Rectal smooth muscle tissue (tissue), 1 donor: ENCODE data around the gene PMAIP1.

Experiments
- H3K27ac ChIP-seq: one replicate; pipeline ENCODE4 v1.7.0; 2013; ENCODE audit warnings: low read depth, low read length, inconsistent platforms
- H3K27me3 ChIP-seq: one replicate; pipeline ENCODE4 v1.7.0; 2013; ENCODE audit warnings: low read length; ENCODE audit not compliant: control insufficient read depth, insufficient read depth
- H3K36me3 ChIP-seq: one replicate; pipeline ENCODE4 v1.7.0; 2013; ENCODE audit warnings: low read length; ENCODE audit not compliant: control insufficient read depth, insufficient read depth
- H3K4me1 ChIP-seq: one replicate; pipeline ENCODE4 v1.7.0; 2013; ENCODE audit warnings: low read length; ENCODE audit not compliant: control insufficient read depth, insufficient read depth
- H3K4me3 ChIP-seq: one replicate; pipeline ENCODE4 v1.7.0; 2013; ENCODE audit warnings: low read length
- H3K9ac ChIP-seq: one replicate; pipeline ENCODE4 v1.7.0; 2013; ENCODE audit warnings: low read length

Gene PMAIP1

GRCh38 chr18:59908799-59909198, 9.0 kb downstream of the PMAIP1 start:
- Histone ChIP-seq H3K9ac (no peak overlapping the region), H3K4me3 (no peak overlapping the region), H3K27me3 (no peaks in the 10 kb centered on the region), H3K4me1 (no peaks in the 10 kb centered on the region), H3K36me3 (no peaks in the 10 kb centered on the region), H3K27ac (no peak overlapping the region)

GRCh38 chr18:59909289-59910036, 9.7 kb downstream of the PMAIP1 start:
- no peaks in the 10 kb centered on the region for H3K4me1 ChIP-seq
- no peaks in the 10 kb centered on the region for H3K27me3 ChIP-seq
- H3K36me3 ChIP-seq: no peaks in the 10 kb centered on the region
- H3K4me3 ChIP-seq: no peak overlapping the region
- H3K27ac ChIP-seq: no peak overlapping the region
- no peak overlapping the region for H3K9ac ChIP-seq

DNA sequence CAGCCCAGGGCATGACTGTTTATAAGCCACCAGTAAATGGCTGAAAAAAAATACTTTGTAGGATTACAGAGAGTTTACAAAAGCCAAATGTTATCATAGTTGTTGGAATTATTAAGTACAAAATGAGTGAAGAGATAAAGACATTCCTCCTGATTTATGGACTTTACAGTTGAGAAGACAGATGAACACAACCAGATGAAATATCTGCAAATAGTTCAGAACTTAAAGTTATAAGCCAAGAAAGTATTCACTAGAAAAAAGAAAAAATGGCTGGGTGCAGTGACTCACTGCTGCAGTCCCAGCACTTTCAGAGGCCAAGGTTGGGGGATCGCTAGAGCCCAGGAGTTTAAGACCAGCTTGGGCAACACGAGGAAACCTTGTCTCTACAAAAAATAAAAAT, 11.2 kb downstream of the PMAIP1 start:
- no peaks in the 10 kb centered on the region for H3K4me1 ChIP-seq
- no peak overlapping the region for H3K27ac ChIP-seq

DNA sequence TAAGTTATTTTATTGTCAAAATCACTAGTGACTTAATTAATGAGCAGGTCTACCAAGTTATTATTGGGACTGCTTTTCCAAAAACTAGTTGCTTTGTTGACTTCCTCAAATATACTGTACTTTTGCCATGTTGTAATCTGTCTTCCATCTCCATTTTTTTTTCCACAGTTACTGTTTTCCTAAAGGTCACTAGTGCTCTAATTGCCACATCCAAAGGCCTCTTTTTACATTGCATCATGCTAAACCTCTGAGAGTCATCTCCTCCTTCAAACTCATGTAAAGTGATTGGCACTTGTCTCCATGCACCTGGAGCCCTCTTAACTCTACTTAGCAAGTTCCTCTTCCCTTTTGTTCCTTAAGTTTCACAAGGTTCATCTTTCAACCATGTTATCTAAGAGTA, 11.8 kb downstream of the PMAIP1 start:
- H3K36me3 ChIP-seq: no peaks in the 10 kb centered on the region
- no peak overlapping the region for H3K9ac ChIP-seq
- H3K4me1 ChIP-seq: no peaks in the 10 kb centered on the region
- no peak overlapping the region for H3K4me3 ChIP-seq
- no peak overlapping the region for H3K27ac ChIP-seq
- no peaks in the 10 kb centered on the region for H3K27me3 ChIP-seq

More for the DNA sequence above, 11.2 kb downstream of the PMAIP1 start:
- Histone ChIP-seq H3K27me3 (no peaks in the 10 kb centered on the region), H3K4me3 (no peak overlapping the region), H3K9ac (no peak overlapping the region), H3K36me3 (no peaks in the 10 kb centered on the region)

DNA sequence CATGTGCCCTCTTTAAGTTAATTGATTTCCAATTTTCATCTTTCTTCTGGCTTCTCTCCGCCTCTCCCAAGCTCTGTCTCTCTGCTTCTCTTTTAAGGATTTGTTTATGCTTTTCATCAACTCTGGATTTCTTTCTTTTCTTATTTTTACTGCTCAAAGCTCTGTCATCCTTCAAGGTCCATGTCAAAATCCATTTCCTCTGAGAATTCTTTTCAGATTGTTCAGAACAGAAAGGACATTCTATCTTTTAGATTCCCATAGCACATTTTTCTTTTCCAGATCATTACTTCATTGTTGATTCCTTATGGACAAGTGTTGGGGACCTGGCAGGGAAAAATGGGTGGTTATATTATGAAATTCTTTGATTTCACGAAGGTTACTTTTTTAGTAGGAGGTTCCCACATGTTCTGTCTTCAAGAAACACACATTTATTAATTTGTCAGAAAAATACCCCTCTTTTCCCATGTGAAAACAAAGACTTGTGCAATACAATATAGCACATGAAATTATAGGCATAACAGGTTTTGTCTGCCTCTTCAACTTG, 12.3 kb downstream of the PMAIP1 start:
- no peaks in the 10 kb centered on the region for H3K36me3 ChIP-seq
- no peaks in the 10 kb centered on the region for H3K27me3 ChIP-seq
- H3K4me1 ChIP-seq: no peaks in the 10 kb centered on the region
- no peak overlapping the region for H3K27ac ChIP-seq
- no peak overlapping the region for H3K4me3 ChIP-seq
- H3K9ac ChIP-seq: no peak overlapping the region

- Histone ChIP-seq H3K36me3 (no peaks in the 10 kb centered on the region), H3K27ac (no peak overlapping the region), H3K9ac (no peak overlapping the region), H3K4me1 (no peaks in the 10 kb centered on the region), H3K27me3 (no peaks in the 10 kb centered on the region), H3K4me3 (no peak overlapping the region)
These were observed 15.8 kb downstream of the PMAIP1 start for GRCh38 chr18:59915606-59916005.

- no peak overlapping the region for H3K9ac ChIP-seq
These were observed 16.9 kb downstream of the PMAIP1 start for GRCh38 chr18:59916746-59917145.

DNA sequence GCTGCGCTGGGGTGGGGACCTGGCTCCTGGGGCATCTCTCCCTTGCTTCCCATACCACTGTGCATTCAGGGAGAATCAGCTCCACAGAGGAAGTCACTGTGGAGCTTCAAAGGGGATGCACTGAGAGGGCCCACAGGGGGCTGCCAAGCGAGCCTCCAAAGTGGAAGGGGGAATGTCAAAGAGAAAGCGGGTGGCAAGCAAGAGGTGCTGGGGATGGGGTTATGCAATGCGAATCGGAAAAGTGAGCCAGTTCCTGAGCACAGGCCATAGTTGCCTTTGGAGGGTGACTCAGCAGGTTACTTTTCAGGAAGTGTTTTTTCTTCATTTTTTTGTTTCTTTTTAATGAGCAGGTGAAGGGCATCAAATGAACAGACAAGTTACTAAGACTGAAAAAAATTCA, 17.6 kb downstream of the PMAIP1 start:
- Histone ChIP-seq H3K27ac (no peak overlapping the region), H3K27me3 (no peaks in the 10 kb centered on the region), H3K4me3 (no peak overlapping the region), H3K9ac (no peak overlapping the region), H3K36me3 (no peaks in the 10 kb centered on the region), H3K4me1 (no peaks in the 10 kb centered on the region)

More at GRCh38 chr18:59916746-59917145, 16.9 kb downstream of the PMAIP1 start:
- Histone ChIP-seq H3K27me3 (no peaks in the 10 kb centered on the region), H3K27ac (no peak overlapping the region), H3K4me3 (no peak overlapping the region), H3K36me3 (no peaks in the 10 kb centered on the region), H3K4me1 (no peaks in the 10 kb centered on the region)

DNA sequence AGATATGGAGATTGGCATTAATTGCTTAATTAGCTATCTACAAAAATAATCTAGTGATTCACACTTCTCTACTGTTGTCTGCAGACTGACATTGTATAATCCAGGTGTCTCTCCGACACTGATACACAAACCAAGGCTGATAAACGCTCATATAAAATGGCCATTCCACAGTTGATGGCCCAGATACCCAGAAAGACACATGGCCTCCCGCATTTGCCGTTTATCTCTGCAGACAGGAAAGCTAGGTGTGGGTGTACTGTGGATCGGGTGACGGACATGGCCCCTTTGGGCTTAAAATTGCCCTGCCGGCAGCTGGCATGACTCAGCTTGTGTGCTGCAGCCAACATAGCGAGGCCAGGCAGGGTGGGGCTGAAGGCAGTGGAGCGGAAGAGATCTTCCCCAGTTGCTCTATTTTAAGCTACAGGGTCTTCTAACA, 18.5 kb downstream of the PMAIP1 start:
- Histone ChIP-seq H3K4me3 (peak overlapping the region; percentile 48), H3K36me3 (no peaks in the 10 kb centered on the region), H3K27me3 (no peaks in the 10 kb centered on the region), H3K4me1 (no peaks in the 10 kb centered on the region), H3K27ac (no peak overlapping the region), H3K9ac (no peak overlapping the region)

GRCh38 chr18:59918997-59919396, 19.2 kb downstream of the PMAIP1 start:
- H3K27ac ChIP-seq: no peak overlapping the region
- H3K36me3 ChIP-seq: no peaks in the 10 kb centered on the region
- H3K4me3 ChIP-seq: no peak overlapping the region
- H3K4me1 ChIP-seq: no peaks in the 10 kb centered on the region
- H3K27me3 ChIP-seq: no peaks in the 10 kb centered on the region
- H3K9ac ChIP-seq: no peak overlapping the region

- Histone ChIP-seq H3K4me3 (no peak overlapping the region), H3K4me1 (no peaks in the 10 kb centered on the region), H3K27ac (no peak overlapping the region)
These were observed 21.6 kb downstream of the PMAIP1 start for GRCh38 chr18:59921384-59921891.

DNA sequence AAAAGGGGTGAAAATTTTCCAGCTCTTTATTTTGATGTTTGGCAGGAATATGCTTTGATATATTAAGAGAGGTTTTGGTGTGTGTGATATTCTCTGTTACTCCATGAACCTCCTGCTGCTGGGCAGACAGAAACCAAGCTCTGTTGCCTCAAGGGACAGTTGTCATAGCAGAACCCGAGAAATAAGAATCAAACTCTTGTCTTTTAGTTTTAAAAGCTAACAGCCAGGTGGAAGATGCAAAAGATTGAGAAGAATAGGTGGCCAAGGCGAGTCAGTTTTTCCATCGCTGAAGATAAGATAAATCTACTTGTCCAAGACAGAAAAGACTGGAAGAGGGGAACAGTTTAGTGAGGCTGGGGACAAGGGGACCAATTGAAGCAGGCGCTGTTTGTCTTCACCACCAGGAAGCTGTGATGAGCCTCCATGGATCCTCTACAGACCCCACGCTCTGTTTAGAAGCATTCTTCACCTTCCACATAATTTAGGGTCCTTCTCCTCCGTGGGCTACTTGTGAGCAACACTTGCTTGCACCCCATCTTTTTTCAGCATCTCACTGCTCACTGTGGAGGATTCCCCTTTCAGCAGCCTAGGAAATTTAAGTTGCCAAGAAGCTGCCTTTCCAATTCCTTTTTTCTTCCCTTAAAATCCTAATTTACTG, 23.9 kb downstream of the PMAIP1 start:
- no peak overlapping the region for H3K9ac ChIP-seq
- H3K4me3 ChIP-seq: no peak overlapping the region
- no peaks in the 10 kb centered on the region for H3K36me3 ChIP-seq
- no peak overlapping the region for H3K27ac ChIP-seq
- H3K4me1 ChIP-seq: no peaks in the 10 kb centered on the region
- no peaks in the 10 kb centered on the region for H3K27me3 ChIP-seq

More at GRCh38 chr18:59921384-59921891, 21.6 kb downstream of the PMAIP1 start:
- no peak overlapping the region for H3K9ac ChIP-seq
- no peaks in the 10 kb centered on the region for H3K36me3 ChIP-seq
- H3K27me3 ChIP-seq: no peaks in the 10 kb centered on the region
